Measurements from ENCODE around the gene FADS6.

FADS6 gene

DNA sequence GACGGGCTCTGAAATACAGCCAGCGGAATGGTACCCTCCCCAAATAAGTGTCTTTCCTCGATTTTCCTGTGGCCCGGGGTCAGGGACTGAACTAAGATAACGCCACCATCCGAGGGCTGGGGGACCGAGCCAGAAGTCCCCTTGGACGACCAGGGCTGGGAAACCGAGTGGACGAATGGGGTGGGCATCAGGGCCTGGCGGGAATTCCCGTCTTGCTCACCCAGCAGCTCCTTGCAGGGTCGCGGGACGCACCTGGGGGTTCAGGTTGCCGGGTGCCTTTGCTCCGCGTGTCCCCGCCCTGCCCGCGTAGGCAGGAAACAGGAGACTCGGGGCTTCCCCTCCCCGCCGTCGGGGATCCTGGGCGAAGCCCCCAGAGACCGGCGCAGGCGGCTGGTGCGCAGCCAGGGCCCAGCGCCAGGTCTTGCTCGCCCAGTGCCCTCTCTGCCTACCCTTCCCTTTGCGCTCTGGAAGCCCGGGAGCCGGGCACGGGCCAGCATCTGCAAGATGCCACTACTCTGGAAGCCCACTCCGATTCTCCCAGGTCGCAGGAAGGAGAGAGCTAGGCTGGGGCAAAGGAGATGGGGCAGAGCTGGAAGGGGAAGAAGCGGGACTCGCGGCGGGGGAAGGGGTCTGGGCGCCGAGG lies 33.1 kb downstream of the FADS6 start:
- H3K4me3 ChIP-seq (ENCODE audit: low read depth, low read length) = no peak overlapping the region
- no peak for DNase-seq (ENCODE audit: low read depth)
- TF ChIP-seq MYC (IDR thresholded peaks at IDR 0.05; ENCODE audit: low read depth, low read length) (no peak), POLR2A (IDR thresholded peaks at IDR 0.05; ENCODE audit: extremely low read depth, insufficient read length) (no peak)
- TF ChIP-seq, protein P1, sequence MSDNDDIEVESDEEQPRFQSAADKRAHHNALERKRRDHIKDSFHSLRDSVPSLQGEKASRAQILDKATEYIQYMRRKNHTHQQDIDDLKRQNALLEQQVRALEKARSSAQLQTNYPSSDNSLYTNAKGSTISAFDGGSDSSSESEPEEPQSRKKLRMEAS (IDR thresholded peaks at IDR 0.05; ENCODE audit: low read depth, low read length) = no peak
- TF ChIP-seq, protein P2, sequence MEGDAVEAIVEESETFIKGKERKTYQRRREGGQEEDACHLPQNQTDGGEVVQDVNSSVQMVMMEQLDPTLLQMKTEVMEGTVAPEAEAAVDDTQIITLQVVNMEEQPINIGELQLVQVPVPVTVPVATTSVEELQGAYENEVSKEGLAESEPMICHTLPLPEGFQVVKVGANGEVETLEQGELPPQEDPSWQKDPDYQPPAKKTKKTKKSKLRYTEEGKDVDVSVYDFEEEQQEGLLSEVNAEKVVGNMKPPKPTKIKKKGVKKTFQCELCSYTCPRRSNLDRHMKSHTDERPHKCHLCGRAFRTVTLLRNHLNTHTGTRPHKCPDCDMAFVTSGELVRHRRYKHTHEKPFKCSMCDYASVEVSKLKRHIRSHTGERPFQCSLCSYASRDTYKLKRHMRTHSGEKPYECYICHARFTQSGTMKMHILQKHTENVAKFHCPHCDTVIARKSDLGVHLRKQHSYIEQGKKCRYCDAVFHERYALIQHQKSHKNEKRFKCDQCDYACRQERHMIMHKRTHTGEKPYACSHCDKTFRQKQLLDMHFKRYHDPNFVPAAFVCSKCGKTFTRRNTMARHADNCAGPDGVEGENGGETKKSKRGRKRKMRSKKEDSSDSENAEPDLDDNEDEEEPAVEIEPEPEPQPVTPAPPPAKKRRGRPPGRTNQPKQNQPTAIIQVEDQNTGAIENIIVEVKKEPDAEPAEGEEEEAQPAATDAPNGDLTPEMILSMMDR (IDR thresholded peaks at IDR 0.05; ENCODE audit: low read depth, low read length) = no peak

DNA sequence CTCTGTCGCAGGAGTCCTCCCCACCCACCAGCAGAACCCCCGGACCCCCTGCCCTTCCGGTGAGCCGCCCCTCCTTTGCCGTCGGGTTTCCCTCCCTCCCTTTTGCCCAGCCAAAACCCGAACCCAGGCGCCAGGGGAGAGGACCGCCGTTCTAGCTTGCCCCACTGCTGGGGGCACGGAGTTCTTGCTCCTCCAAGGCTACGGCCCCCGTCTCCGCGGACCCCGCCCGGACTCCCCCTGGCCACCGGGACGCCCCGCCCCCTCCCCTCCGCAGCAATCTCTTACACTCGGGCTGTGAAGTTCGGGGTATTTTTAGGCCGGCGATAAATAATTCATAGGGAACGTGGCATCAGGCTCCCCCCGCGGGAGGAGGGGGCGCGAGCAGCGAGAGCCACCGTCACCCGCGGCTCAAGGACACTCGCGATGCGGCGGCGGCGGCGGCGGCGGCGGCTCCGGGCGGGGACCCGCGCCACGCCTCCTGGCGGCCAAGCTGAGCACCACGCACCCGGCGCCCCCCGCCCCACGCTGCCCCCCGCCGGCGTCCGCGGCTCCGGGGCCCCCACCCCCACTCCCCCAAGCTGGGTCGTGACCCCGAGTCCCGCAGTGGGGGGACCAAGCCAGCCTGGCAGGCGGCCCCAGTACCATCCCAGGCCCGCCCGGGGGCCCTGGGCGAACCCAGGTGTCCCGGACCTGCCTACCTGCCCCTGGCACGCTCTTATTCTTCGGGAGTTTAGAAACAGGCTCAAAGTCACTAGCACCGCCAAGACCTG lies 33.8 kb downstream of the FADS6 start, which contains the start of gene GRIN2C:
GRIN2C (minus strand) TSS at position 427 of the 770 bp plus-strand sequence. CDS start 4,793 bp downstream, outside the sequence.
- no peak within 1 kb of the TSS for H3K4me3 ChIP-seq (ENCODE audit: low read depth, low read length)
- no peak for DNase-seq (ENCODE audit: low read depth)
- TF ChIP-seq POLR2A (IDR thresholded peaks at IDR 0.05; ENCODE audit: extremely low read depth, insufficient read length) (no peak), MYC (IDR thresholded peaks at IDR 0.05; ENCODE audit: low read depth, low read length) (no peak)
- TF ChIP-seq, protein P2 (IDR thresholded peaks at IDR 0.05; ENCODE audit: low read depth, low read length) = no peak
- TF ChIP-seq, protein P1 (IDR thresholded peaks at IDR 0.05; ENCODE audit: low read depth, low read length) = no peak

DNA sequence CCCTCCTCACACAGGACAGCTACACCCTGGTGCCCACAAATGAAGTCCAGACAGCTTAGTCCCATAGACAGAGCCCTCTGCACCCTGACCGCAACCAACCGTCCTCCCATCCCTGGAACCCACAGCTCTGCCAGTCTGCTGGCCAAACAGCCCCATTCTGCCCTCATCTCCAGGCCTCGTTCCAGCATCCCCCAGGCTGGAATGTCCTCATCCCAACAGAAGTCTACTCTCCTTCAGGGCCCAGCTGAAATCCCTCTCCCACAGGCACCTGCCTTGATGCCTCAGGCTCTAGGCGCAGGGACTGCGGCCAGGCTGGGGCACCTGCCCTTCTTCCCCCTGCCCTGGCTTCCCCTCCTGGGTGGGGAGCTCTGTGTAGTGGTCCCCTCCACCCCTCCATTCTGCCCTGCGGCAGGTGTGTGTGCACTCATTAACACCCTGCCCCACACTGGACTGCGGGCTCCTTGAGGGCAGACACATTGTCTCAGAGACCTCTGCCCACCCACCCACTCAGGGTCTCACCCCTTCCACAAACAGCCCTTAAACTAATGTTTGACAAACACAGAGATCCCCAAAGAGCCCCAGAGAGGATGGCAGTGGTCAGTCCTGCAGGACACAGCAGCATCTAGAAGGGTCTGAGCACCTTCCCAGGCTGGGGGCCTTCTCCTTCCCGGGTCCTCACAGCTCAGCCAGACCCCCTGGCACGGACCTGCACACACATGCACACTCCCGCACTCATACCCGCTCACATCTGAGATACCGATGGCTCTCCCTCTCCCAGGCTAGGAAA lies 34.6 kb downstream of the FADS6 start:
- no peak for DNase-seq (ENCODE audit: low read depth)
- TF ChIP-seq POLR2A (IDR thresholded peaks at IDR 0.05; ENCODE audit: extremely low read depth, insufficient read length) (no peak), MYC (IDR thresholded peaks at IDR 0.05; ENCODE audit: low read depth, low read length) (no peak)
- TF ChIP-seq, protein P1 (IDR thresholded peaks at IDR 0.05; ENCODE audit: low read depth, low read length) = no peak
- TF ChIP-seq, protein P2 (IDR thresholded peaks at IDR 0.05; ENCODE audit: low read depth, low read length) = no peak
- no peak overlapping the region for H3K4me3 ChIP-seq (ENCODE audit: low read depth, low read length)

DNA sequence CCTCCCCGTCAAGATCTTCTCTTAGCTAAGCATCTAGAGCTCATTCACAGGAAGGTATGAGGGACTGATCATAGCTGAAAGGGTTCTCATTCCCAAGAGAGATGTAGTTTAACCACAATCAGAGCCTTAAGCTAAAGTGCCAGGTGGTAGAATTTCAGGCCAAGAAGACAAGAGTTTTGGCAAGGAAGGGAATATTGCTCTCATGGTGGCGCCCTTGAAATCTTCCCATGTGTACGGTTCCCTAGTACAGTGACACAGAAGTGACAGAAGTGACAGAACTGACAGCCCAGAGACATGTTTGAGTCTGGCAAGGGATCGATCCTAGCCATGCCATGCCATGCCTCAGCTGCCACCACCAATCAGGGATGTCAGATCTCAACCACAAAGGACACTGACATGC lies 36.2 kb downstream of the FADS6 start:
- TF ChIP-seq POLR2A (IDR thresholded peaks at IDR 0.05; ENCODE audit: extremely low read depth, insufficient read length) = no peak
- no peak overlapping the region for H3K4me3 ChIP-seq (ENCODE audit: low read depth, low read length)
- DNase-seq (ENCODE audit: low read depth) = no peak

DNA sequence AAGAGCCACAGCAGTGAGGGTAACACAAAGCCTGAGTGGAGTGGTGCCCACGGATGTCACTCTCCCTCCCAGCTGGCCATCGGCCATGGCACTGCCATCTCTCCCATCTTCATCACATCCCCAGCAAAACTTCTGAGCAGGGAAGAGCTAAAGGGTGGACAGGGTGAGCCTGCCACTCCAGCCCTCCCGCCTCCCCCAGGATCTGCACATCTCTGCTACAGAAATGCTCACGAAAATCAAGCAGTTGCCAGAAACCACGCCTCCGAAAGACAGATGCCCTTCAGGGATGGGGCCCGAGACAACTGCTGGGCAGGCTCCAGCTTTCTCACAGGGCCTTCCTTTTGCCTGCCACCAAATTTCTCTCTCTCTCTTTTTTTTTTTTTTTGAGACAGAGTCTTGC lies 37.3 kb downstream of the FADS6 start:
- TF ChIP-seq, protein P1 (IDR thresholded peaks at IDR 0.05; ENCODE audit: low read depth, low read length) = no peak
- no peak for TF ChIP-seq POLR2A (IDR thresholded peaks at IDR 0.05; ENCODE audit: extremely low read depth, insufficient read length)
- TF ChIP-seq MYC (IDR thresholded peaks at IDR 0.05; ENCODE audit: low read depth, low read length) = no peak
- TF ChIP-seq, protein P2 (IDR thresholded peaks at IDR 0.05; ENCODE audit: low read depth, low read length) = no peak
- no peak for DNase-seq (ENCODE audit: low read depth)
- no peak overlapping the region for H3K4me3 ChIP-seq (ENCODE audit: low read depth, low read length)

DNA sequence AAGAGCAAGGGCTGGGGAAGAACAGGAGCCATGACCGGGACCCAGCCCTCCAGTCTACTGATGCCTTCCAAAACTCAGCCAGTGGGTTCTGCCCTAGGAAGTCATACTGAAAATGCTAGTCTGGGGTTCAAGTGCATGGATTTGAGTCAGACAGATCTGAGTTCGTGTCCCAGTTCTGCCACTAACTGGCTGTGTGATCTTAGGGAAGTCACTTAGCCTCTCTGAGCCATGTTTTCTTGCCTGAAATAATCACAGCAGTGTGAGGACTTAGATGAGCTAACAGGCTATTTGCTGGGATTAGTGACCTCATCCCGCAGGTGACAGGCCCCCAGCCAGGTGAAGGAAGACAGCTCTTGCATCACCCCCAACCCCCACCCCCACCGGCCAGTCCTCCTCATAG lies 38.1 kb downstream of the FADS6 start:
- DNase-seq (ENCODE audit: low read depth) = no peak
- TF ChIP-seq, protein P2 (IDR thresholded peaks at IDR 0.05; ENCODE audit: low read depth, low read length) = no peak
- no peak for TF ChIP-seq POLR2A (IDR thresholded peaks at IDR 0.05; ENCODE audit: extremely low read depth, insufficient read length)
- TF ChIP-seq MYC (IDR thresholded peaks at IDR 0.05; ENCODE audit: low read depth, low read length) = no peak
- TF ChIP-seq, protein P1 (IDR thresholded peaks at IDR 0.05; ENCODE audit: low read depth, low read length) = no peak
- H3K4me3 ChIP-seq (ENCODE audit: low read depth, low read length) = no peak overlapping the region

Data from NB4 (cell line).